GM19438 (cell line): Measurements from ENCODE around the gene SETD4.
"Not testable (repeated sequence)": the region's sequence is repeated elsewhere in the genome, so short reads cannot be mapped to it uniquely, and the experiment has no call there.

Experiments
- ATAC-seq: cut with Tn5 transposase; IDR thresholded peaks from one replicate; pipeline ENCODE4 v1.9.1; 2021; ENCODE audit warnings: low read depth; ENCODE audit not compliant: unreplicated experiment

Gene SETD4, protein sequence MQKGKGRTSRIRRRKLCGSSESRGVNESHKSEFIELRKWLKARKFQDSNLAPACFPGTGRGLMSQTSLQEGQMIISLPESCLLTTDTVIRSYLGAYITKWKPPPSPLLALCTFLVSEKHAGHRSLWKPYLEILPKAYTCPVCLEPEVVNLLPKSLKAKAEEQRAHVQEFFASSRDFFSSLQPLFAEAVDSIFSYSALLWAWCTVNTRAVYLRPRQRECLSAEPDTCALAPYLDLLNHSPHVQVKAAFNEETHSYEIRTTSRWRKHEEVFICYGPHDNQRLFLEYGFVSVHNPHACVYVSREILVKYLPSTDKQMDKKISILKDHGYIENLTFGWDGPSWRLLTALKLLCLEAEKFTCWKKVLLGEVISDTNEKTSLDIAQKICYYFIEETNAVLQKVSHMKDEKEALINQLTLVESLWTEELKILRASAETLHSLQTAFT

DNA sequence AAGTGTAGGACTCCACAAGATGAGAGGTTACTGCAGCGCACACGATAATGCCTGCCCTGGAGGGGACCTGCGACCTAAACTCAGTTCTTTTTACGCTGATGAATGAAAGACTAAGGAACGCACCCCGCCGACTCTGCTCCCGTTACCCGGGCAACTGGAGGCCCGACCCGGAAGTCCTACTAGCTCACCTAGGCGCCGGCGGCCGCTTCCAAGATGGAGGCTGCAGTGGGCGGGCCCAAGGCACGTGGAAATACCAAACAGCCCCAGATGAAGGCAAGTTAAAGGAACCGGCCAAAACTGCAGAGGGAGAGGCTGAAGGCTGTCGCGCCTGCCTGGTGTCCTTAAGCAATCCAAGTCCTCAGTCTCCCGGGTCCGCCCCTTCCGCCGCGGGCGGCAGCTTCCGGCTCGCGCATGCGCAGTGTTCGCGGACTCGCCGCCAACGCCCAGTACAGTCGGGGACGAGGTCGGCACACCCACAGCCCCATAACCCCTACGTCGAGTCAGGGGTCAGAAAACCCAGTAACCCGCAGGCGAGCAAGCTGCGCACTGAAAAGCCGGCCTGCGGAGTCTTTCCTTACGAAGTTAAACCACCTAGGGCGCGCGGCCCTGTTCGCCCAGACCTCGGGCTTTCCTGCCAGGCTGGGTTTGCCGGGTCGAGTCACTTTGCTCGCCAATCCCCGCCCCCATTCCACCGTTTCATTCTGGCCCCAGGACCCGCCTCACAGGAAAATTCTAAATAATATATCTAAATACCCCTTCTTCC lies at the start of gene SETD4:
SETD4 (minus strand) TSS at position 368 of the 763 bp plus-strand sequence. CDS start 1,638 bp downstream, outside the sequence.
- ATAC-seq = peak; percentile 88

DNA sequence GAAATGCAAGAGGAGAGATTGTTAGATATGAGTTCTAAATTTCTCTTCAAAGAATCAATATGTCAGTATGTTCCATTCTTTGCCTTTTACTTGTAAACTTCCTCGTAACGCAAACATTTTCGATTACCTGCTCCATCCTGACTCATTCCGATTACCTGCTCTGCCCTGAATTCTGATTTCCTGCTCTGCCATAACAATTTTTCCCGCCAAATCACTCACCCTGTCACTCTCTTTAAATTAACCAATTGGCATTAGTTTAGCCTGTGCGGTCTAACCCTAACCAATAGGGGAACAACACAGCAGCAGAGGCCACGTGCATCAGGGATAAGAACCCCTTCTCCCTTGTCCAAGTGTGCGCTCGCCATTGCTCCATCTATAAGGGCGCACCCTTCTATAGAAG lies 49.5 kb upstream of the SETD4 start:
- no peak for ATAC-seq

DNA sequence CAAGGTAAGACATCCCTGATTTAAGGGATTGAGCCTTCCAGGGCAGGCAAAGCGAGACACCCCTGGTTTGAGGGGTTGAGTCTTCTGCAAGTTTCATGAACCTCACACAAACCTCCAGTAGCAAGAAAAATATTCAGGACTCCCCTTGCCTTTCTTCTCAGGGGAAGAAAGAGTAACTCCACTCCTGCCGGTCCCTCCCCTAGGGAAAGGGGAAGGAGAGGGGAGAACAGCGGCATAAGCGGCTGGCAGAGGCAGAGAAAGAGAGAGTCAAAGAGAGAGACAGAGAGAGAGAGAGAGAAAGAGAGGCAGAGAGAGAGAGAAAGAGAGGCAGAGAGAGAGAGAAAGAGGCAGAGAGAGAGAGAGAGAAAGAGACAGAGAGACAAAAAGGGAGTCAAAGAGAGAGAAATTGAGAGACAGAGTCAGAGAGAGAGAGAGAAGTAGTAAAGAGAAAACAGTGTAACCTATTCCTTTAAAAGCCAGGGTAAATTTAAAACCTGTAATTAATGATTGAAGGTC lies 45.1 kb upstream of the SETD4 start:
- ATAC-seq = no peak

DNA sequence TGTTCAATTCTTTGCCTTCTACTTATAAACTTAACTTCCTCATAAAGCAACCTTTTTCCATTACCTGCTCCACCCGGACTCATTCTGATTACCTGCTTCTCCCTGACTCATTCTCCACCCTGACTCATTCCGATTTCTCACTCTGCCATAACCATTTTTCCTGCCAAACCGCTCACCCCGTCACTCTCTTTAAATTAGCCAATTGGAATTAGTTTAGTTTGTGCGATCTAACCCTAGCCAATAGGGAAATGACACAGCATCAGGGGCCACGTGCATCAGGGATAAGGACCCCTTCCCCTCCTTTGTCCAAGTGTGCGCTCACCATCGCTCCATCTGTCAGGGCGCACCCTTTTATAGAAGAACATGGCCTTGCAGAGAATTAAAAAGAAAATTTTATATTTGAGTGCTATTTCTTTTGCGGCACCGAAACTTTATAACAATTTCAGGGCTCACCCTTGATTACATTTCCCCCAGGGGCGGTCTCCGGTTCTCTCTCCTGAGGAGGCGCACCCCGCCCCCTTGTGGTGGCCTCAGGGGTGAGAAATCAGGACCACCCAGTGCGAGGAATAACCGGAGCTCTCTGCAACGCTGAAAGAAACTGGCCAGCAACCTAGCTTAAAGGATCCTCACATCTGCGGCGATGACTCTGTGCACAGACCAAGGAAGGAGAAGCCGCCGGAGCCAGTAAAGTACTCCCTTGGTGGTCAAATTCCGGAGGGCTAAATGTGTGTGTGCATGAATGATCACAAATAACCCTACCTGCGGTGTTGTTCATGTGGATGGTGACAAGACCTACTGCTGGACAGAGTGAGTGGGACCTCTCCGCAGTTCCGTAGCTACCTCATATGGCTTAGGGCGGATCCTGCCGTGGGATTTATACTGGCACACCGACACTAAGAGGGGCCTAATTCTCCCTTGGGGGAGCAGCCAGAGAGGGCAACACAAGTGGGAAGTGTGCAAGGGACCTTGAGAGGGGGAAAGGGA lies 44.3 kb upstream of the SETD4 start:
- ATAC-seq = no peak

DNA sequence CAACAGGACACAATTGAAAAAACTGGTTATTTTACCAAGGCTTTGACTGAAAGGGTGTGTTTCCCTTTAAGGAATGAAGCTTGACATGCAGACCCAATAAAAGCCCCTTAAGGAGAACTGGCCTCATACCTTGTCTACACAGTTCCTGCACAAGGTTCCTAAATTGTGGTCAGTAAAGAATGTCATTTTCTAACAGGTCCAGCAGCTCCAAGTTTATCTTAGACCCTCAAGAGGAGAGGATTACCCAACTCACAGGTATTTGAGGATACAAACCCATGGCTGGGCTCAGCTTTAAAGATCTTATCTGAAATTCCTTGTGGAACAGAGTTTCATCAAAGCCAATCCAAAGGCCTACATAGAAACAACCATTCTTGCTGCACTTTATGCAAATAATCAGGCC lies 43.1 kb upstream of the SETD4 start:
- ATAC-seq = no peak

DNA sequence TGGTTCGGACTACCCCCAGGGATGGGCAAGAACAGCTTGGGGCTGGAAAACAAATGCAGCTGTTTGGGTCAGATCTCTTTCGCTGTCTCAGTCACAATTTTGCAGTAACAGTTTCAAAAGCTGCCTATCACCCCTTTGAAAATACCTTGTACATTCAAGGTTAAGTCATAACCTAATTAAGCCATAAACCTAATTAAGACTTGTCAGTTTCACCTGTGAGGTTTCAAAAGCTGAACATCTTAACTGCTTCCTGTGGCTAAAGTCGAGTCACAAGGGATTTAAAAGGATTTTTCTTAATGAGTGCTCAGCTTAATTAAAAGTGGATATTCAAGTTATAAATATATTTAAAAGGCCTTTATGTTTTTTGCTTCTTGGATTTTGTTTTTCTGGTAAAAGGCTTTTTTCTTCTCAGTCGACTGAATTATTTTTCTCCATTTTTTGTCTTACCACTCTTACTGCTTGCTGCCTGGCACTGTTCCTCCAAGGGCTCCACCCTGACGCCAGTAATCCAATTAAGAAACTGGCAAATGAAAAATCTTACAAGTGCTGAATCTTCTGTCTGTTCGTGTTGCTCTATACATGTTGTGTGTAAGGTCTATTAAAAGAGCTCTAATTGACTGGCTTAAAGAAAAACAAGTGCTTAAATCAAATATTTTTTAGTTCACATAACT lies 40.8 kb upstream of the SETD4 start:
- no peak for ATAC-seq

DNA sequence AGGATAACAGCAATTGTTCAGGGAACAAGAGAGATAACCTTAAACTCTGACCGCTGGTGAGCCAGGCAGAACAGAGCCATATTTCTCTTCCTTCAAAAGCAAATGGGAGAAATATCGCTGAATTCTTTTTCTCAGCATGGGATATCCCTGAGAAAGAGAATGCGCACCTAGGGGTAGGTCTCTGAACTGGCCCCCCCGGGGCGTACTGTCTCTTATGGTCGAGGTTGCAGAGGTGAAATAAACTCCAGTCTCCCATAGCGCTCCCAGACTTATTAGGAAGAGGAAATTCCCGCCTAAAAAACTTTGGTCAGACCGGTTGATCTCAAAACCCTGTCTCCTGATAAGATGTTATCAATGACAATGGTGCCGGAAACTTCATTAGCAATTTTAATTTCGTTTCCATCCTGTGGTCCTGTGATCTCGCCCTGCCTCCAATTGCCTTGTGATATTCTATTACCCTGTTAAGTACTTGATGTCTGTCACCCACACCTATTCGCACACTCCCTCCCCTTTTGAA lies 39.4 kb upstream of the SETD4 start:
- ATAC-seq = not testable (repeated sequence)

DNA sequence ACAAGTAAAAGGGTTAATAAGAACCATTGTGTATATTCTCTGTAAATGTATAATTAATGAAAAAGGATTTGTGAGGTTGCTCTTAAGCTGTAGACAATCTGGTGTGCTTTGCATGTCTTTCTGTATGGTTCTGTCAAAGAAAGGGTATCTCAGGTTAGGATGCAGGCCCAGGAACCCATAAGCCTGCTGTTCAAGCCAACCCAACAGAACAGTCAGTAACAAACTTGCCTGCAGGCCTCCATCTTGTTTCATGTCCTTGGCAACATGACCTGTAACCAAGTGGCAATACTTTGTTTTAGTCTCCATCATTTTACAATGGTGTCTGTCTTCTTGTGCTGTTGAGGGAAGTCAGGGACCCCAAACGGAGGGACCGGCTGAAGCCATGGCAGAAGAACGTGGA lies 38.7 kb upstream of the SETD4 start:
- no peak for ATAC-seq

DNA sequence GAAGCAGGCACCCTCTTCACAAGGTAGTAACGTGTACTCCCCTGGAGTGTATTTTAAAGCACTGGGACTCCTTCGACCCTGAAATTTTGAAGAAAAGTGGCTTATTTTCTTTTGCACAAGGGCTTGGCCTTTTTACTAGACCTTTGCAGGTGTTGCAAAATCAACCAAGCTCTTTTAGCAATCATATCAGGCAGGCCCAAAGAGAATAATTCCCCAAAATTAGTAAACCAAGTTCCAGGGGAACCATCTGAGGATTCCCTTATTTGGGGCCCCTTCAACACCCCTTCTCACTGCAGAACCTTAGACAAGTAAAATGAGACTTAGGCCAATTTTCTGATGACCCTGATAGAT lies 37.8 kb upstream of the SETD4 start:
- ATAC-seq = no peak

DNA sequence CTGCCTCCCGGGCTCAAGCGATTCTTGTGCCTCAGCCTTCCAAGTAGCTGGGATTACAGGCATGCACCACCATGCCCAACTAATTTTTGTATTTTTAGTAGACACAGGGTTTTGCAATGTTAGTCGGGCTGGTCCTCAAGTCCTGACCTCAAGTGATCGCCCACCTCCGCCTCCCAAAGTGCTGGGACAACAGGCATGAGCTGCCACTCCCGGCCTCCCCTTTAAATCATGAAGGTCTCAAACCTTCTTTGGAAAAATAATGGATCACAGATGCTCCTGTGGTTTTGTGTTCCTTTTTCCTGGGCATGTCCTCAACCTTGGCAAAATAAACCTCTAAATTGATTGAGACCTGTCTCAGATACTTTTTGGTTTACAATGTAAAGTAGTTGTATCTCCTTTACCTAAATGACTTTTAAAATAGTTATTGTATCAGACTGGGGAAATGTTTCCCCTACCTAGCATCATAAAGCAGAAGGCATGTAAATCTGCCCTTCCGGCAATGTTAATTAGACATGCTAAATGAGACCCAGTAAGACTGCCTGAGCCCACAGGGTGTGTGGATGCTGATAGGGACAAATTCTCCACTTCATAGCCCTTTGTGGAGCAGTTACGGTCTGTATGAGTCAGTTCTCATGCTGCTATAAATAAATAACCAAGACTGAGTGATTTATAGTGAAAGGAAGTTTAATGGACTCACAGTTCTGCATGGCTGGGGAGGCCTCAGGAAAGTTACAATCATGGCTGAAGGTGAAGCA lies 37.3 kb upstream of the SETD4 start:
- ATAC-seq = no peak

DNA sequence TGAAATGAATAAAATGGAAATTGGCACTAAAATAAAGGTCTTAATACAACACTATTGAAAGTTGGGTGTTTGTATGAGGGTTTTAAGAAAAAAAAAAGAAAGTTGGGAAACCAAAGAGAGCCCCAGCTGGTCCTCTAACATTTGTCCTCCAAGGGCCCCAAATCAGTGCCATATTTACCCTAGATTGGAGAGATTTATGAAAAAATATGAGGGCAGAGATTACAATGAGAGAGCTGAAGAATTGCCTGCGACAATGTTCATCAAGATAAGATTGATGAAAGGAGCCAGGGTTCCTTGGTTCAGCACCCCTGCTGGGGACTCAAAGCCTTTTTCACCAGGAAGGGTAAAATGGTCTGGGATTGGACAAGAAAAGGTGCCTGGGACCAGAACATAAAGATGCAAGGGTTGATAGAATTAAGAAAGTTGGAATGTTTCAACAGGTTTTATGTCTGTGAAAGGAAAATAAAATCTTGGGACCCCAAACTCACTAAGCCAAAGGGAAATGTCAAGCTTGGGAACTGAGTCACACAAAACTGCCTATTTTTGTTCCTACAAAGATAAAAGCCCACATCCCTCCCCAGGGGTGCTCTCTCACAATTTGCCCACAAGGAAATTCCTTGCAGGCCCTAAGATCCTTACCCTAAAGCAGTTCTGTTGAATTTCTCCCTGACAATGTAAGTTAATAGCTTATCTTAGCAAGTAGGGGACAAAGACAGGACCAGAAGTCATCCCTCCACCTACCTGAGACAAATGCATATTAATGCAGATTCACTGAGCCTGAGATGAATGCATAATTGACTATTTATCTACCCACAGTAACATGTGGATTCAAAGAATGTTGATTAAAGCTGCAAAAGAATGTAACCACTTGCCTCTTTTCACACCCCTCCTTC lies 36.3 kb upstream of the SETD4 start:
- ATAC-seq = no peak

DNA sequence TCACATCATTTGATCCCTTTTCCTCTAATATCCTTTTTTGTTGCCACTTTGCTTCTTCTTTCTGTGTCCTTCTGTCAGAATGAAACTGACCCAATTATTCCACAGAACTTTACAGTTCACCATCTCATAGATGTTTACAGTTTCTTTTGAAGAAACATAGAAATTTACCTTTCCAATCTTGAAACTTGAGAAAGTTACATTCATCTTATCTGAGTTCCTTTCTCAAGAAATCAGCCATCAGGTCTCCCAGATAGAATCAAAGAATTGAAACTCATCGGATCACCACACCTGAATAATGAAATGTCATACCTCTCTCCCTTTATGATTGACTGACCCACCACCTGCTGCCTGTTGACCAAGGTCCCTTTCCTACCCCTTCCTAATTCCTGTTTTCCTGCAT lies 33.2 kb upstream of the SETD4 start:
- ATAC-seq = no peak

DNA sequence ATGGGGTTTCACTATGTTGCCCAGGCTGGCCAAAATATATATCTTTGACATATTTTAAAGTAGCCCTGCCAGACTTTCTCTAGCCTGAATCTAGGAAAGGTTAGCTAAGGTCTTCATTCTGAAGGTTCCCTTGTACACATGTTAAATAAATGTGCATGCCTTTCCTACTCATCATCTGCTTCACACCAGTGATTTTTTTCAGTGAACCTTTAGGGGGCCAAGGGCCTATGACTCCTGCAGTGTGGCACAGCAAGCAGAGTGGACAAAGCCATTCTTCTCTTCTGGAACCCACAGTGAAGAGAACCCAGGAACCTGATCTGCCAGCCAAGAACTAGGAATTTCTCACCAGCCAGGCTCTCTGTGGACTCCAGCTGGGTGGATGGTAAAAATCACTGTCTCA lies 32.4 kb upstream of the SETD4 start:
- ATAC-seq = no peak

DNA sequence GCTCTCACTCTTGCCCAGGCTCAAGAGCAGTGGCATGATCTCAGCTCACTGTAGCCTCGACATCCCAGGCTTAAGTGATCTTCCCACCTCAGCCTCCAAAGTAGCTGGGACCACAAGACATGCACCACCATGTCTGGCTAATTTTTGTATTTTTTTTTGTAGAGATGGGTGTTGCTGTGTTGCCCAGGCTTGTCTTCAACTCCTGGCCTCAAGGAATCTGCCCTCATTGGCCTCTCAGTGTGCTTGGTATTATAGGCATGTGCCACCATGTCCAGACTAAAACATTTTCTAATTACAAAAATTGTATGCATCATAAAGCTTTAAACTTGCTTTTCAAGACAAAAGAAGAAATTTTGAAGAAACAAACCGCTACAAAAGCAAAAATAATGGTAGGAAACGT lies 29.6 kb upstream of the SETD4 start:
- ATAC-seq = no peak

DNA sequence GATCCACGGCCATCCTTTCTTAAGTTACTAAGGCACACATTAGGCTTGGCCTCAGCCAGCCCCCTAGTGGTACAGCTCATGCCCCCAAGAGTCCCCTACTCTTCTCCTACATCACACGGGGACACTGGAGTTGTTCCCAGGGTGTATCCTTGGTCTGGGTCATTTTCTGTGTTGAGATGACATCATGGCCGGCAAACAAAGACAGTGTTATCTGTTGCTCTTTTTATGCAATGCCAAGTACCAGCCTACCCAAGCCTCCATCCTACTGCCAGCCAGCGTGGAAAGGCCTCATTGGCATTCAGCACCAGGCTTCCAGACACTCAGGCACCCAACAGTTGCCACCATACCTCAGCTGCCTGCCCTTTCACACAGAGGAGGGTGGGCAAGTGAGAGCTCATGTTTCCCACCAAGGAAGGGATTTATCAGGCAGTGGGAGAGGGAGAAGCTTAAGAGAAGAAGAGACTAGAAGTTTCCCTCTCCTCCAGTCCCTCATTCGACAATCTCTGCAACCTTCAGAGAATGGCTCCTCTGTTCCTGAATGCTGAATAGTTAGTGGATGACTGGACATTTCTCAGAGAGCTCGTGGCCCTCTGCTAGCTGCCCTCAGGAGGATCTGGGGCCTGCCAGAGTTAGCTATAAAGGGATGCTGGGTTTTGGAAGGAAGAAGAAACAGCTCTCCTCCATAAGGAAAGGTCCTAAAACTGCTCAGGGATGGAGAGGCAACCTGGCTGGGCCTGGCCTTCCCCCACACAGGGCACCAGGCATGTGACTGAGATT lies 27.2 kb upstream of the SETD4 start:
- no peak for ATAC-seq

DNA sequence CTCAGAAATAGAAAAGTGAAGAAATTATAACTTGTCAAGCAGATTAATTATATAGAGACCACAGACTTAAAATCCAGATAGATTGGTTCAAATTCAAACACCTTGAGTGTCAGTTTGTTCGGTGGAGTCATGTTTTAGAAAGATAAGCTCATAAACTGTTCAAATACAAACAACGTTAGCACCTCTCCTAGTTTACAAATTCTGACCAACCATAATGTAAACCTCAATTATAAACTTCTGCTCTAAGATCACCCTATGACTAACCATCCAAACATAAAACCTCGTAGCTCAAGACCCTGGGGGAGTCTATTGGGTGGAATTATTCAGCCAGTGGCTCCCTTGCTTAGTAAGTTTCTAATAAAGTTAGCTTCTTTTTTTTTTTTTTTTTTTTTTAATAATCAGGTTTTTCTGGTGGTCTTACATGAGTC lies 21.9 kb upstream of the SETD4 start:
- no peak for ATAC-seq

DNA sequence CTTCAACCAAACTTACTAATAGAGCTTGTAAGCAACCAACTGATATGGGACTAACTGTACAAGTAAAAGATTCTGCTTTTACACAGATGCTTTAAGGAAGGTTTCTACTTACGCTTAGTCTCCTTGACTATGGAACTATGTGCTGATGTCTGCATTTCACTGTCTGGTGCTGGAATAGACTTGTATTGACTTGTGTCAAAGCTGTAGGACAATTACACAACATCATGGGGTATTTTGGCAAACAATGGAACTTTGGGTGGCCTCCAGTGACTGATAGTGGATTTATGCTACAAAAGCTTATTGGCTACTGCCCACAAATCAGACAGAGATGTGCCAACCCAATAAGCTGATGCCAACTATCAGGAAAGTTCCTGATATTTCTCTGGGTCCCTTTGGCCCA lies 20.1 kb upstream of the SETD4 start:
- ATAC-seq = no peak
